ENCODE measurements around the gene STXBP4. TPM values are rescaled to one million over a fixed set of nuclear protein-coding genes. Genes with fewer than 3 reads are reported as not detected.

STXBP4 gene
- polyA plus RNA-seq, 1 donor (not counting 4 experiments of a cell fraction or from before 2014, with no cell fraction given), result 4.2 TPM

DNA sequence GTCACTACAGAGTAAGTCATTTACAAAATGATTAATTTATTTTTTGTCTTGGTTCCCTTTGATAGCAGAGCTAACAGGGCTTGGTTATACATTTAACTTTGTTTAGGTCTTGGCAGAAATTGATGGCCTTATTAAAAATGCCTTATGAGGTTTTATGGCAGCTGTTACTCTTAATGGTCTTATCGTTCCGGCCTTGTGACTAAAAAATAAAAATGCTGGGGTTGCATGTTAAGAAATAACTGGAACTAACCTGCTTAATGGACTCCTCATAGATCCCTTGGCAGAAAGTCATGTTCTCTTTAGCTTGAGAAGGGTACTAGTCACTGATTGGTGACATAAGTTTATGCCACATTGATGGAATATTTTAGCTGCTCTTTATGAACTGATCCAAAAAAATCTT lies 18.4 kb upstream of the STXBP4 start:
- H3K9me1 ChIP-seq (ENCODE audit: control insufficient read depth, extremely low read depth, insufficient read depth, low read length), result no peaks in the 10 kb centered on the region
- H3K4me3 ChIP-seq (ENCODE audit: control insufficient read depth in 2 of 3, extremely low read depth in 1 of 3, insufficient read depth in 2 of 3, low read depth in 1 of 3, low read length in 3 of 3), result no peak overlapping the region
- H2AFZ ChIP-seq (ENCODE audit: control insufficient read depth, low read length), result no peak overlapping the region
- TF ChIP-seq EZH2 (IDR thresholded peaks at IDR 0.05; ENCODE audit: low read length), result no peak
- TF ChIP-seq, protein P1, sequence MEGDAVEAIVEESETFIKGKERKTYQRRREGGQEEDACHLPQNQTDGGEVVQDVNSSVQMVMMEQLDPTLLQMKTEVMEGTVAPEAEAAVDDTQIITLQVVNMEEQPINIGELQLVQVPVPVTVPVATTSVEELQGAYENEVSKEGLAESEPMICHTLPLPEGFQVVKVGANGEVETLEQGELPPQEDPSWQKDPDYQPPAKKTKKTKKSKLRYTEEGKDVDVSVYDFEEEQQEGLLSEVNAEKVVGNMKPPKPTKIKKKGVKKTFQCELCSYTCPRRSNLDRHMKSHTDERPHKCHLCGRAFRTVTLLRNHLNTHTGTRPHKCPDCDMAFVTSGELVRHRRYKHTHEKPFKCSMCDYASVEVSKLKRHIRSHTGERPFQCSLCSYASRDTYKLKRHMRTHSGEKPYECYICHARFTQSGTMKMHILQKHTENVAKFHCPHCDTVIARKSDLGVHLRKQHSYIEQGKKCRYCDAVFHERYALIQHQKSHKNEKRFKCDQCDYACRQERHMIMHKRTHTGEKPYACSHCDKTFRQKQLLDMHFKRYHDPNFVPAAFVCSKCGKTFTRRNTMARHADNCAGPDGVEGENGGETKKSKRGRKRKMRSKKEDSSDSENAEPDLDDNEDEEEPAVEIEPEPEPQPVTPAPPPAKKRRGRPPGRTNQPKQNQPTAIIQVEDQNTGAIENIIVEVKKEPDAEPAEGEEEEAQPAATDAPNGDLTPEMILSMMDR (optimal IDR thresholded peaks at IDR 0.05 in 1 of 3, IDR thresholded peaks at IDR 0.05 in 1 of 3, conservative IDR thresholded peaks at IDR 0.05 in 1 of 3; ENCODE audit: extremely low read depth in 1 of 3, insufficient read depth in 2 of 3, low read length in 3 of 3), result no peak
- no peaks in the 10 kb centered on the region for H4K20me1 ChIP-seq (ENCODE audit: control insufficient read depth, extremely low read depth, insufficient read depth, low read length)
- dilution Hi-C loops (cut with MboI; ENCODE audit: extremely low pct_ligation_motif_present, low sequenced_read_pairs), result no loop called here
- no peak overlapping the region for H3K27ac ChIP-seq (ENCODE audit: control insufficient read depth, insufficient read depth, low read length)
- H3K4me2 ChIP-seq (ENCODE audit: control insufficient read depth, extremely low read depth, insufficient read depth, low read depth, low read length), result no peak overlapping the region
- H3K9ac ChIP-seq (ENCODE audit: control insufficient read depth, extremely low read depth, insufficient read depth, low read length), result no peak overlapping the region
- H3K9me3 ChIP-seq (ENCODE audit: control insufficient read depth, low read depth, low read length), result no peaks in the 10 kb centered on the region
- H3K27me3 ChIP-seq (ENCODE audit: control insufficient read depth, extremely low read depth, insufficient read depth, low read length), result no peaks in the 10 kb centered on the region
- FAIRE-seq (no peak), DNase-seq (ENCODE audit: low read depth, low spot score) (no peak)
- H3K79me2 ChIP-seq (ENCODE audit: control insufficient read depth, insufficient read depth, low read length), result no peaks in the 10 kb centered on the region
- H3K4me1 ChIP-seq (ENCODE audit: control insufficient read depth, extremely low read depth, insufficient read depth, low read length), result peaks cover 9% of the 10 kb centered on the region
- peaks cover 23 to 24% of the 10 kb centered on the region in 2 experiments for H3K36me3 ChIP-seq (ENCODE audit: control insufficient read depth in 2 of 2, extremely low read depth in 1 of 2, insufficient read depth in 2 of 2, low read length in 2 of 2)

DNA sequence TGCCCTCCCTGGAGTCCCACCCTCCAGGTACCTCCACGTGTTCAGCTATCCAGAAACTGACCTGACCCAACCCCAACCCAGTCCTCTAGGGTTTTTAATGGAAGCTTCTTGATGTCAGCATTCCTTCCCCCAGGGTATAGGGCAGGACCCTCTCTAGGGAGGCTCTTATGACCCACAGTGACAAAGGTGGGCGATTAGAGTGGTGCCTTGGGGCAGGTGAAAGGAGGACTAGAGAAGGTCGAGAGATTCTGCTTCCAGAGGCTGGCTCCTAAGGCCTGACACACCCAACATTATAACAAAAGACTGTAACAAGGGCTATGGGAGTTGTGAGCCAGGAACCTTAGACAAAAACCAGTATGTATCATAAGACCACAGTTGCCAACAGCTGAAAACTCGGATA lies 17.3 kb upstream of the STXBP4 start:
- peaks cover 30 to 31% of the 10 kb centered on the region in 2 experiments for H3K36me3 ChIP-seq (ENCODE audit: control insufficient read depth in 2 of 2, extremely low read depth in 1 of 2, insufficient read depth in 2 of 2, low read length in 2 of 2)
- no peak overlapping the region for H2AFZ ChIP-seq (ENCODE audit: control insufficient read depth, low read length)
- FAIRE-seq, result no peak

More for the DNA sequence above, 17.3 kb upstream of the STXBP4 start:
- H3K4me1 ChIP-seq (ENCODE audit: control insufficient read depth, extremely low read depth, insufficient read depth, low read length), result peaks cover 9% of the 10 kb centered on the region
- H3K9me3 ChIP-seq (ENCODE audit: control insufficient read depth, low read depth, low read length), result no peaks in the 10 kb centered on the region
- H3K4me2 ChIP-seq (ENCODE audit: control insufficient read depth, extremely low read depth, insufficient read depth, low read depth, low read length), result no peak overlapping the region
- no peaks in the 10 kb centered on the region for H3K27me3 ChIP-seq (ENCODE audit: control insufficient read depth, extremely low read depth, insufficient read depth, low read length)
- H3K27ac ChIP-seq (ENCODE audit: control insufficient read depth, insufficient read depth, low read length), result no peak overlapping the region
- DNase-seq (ENCODE audit: low read depth, low spot score), result no peak
- H3K79me2 ChIP-seq (ENCODE audit: control insufficient read depth, insufficient read depth, low read length), result no peaks in the 10 kb centered on the region
- no peak overlapping the region for H3K4me3 ChIP-seq (ENCODE audit: control insufficient read depth in 2 of 3, extremely low read depth in 1 of 3, insufficient read depth in 2 of 3, low read depth in 1 of 3, low read length in 3 of 3)
- no peaks in the 10 kb centered on the region for H4K20me1 ChIP-seq (ENCODE audit: control insufficient read depth, extremely low read depth, insufficient read depth, low read length)
- no peaks in the 10 kb centered on the region for H3K9me1 ChIP-seq (ENCODE audit: control insufficient read depth, extremely low read depth, insufficient read depth, low read length)
- dilution Hi-C loops (cut with MboI; ENCODE audit: extremely low pct_ligation_motif_present, low sequenced_read_pairs), result no loop called here
- TF ChIP-seq, protein P1 (optimal IDR thresholded peaks at IDR 0.05 in 1 of 3, IDR thresholded peaks at IDR 0.05 in 1 of 3, conservative IDR thresholded peaks at IDR 0.05 in 1 of 3; ENCODE audit: extremely low read depth in 1 of 3, insufficient read depth in 2 of 3, low read length in 3 of 3), result no peak
- no peak for TF ChIP-seq EZH2 (IDR thresholded peaks at IDR 0.05; ENCODE audit: low read length)
- no peak overlapping the region for H3K9ac ChIP-seq (ENCODE audit: control insufficient read depth, extremely low read depth, insufficient read depth, low read length)
